ENCODE data around the gene AIF1.
"Not testable (repeated sequence)": the region's sequence is repeated elsewhere in the genome, so short reads cannot be mapped to it uniquely, and the experiment has no call there.

AIF1 gene

DNA sequence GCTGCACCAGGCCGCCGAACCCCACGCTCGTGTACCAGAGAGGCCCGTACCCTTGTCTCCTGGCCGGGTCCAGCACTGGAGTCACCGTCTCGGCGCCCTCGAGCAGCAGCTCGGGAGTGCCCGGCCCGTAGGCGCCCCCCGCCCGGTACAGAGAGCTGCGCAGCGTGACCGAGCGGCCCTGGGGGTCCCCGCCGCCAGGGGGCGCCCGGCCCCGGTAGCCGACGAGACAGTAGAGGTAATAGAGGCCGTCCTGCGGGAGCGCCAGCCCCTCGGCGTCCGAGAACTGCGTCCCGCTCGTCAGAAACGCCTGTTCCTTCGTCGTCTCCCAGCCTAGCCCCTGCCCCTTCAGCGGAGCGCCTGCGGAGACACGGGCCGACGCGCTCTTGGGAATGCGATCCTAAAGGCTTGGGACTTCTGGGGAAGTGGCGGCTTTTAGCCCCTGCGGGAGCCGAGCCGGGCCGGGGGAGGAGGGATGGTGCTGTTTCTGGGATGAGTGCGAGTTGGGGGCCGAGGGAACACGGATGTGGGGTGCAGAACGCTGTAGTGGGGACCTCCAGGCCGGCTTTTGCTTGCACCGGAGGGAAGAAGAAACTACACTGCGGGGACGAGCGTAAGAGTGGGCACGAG is 34.1 kb upstream of the AIF1 start:
- peak; percentile 81 for DNase-seq (ENCODE audit: low spot score)

DNA sequence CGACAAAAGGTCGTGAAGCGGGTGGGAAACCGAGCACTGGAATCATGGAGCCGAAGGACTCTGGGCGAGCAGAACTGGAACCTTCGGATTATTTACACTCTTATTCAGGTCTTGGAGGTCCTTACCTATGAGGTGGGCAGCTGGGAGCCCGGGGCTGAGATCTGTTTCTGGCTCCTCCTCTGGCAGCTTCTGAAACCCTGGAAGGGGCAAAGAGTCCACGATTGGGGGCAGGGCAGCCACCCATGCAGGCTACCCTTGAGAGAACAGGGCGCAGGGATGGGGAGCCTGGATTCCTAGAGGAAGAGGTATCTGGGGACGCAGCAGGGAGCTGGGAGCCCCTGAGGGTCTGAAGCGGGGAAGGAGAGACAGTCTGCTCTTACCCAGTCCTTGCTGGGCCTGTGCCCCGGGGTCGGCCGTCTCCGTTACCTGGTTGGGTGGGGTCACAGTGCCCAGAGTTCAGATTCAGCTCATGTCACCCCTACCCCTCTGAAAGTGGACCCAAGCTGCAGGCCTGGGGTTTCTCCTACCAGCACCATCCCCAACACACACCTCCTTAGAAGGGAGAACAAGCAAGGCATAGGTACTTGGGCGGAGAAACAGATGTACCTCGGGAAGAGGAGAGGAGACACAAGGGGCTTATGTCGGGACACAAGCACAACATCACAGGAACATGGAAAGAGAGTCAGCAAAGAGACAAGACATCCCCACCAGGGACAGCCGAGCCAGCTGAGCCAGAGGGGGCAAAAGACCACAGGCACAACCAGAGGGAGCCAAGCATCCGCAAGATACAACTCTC is 33.4 kb upstream of the AIF1 start:
- DNase-seq (ENCODE audit: low spot score), result no peak

DNA sequence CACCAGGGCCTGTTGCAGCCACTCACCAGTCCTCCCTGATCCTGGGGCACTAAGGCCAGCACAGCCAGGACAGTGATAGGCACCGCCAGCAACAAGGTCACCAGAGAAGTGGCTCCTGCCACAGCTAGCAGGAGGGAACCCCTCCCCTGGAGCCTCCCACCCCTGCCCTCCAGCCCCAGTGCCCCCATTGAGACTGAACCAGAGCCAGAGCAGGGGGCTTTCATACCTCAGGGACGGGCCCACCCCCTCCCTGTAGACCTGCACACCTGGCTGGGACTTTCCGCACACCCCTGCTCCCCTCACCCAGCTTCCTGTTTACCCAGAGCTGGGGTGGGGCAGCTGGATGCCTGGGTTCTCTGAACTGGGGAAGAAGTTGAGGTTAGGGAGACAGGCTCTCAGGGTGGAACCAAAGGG is 32.8 kb upstream of the AIF1 start, which contains the start of gene LTB:
Gene LTB, minus strand, starts transcription at position 195 of the 414 bp plus-strand sequence. Its CDS starts 7 bp downstream, at position 188.
- DNase-seq (ENCODE audit: low spot score), result no peak

DNA sequence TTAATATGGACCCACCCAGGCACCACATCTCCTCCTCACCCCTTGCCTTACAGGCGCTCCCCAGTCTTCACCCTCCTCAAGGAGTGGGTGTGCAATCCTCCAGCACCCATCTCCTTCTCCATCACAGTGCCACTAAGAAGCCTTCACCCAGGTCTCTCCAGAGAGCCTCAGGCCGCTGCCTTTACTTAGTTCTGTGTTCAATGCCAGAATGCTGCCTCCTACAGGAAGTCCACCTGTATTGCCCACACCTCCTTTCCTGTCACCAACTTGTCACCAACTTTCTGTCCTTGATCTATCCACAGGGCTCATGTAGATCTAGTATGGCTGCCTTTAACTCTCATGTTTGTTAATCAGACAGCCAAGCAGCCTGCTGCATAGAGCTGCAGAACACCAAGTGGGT is 29.5 kb upstream of the AIF1 start:
- DNase-seq (ENCODE audit: low spot score), result no peak

DNA sequence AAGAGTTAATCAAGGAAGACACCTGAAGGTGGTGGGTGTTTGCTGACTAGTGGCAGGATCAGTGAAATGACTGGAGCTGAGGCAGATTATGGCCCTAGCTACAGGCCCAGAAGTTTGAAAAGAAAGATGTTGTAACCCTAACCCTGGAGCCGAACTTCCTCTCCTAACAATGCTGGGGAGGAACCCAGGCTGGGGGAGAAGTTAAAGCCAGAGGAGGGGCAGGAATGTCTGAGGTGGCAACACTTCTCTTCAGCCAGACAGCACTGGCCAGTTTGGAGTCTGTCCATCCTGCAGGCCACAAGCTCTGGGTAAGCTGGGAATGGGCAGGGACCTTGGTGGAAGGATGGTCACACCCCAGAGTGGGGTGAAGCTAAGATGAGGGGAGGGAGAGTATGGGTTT is 29.0 kb upstream of the AIF1 start, which contains the start of gene LST1:
Gene LST1, plus strand, starts transcription at position 270 of the 400 bp plus-strand sequence. CDS start 1,023 bp downstream, outside the sequence.
- DNase-seq (ENCODE audit: low spot score), result no peak

DNA sequence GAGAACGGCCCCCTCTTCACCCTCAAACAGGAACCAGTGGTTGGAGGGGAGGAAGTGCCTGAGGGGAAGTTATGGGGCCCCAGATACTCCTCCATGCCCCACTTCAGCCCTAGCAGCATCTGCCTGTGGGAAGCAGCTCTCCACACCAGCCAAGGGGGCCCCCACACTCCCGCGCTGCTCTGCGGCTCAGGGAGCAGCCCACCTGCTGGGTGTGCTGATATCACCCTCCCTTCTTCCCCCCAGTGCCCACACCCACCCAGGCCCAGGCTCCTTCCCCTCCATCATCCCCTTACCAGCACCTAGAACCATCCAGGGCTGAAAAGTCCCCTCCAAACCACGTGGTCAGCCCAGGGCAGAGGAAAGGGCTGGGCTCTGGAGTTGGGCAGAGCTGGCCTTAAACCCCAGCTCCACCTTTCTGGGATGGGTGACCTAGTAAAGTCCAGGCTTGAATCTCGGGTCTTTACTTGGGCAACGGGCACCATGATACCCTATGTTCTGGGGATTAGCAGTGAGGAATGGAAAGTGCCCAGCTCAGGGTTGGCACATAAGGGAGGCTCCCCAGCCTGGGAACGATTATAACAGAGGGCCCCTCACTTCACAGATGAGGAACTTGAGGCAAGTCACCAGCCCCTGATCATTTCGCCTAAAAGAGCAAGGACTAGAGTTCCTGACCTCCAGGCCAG is 28.3 kb upstream of the AIF1 start:
- DNase-seq (ENCODE audit: low spot score), result no peak

DNA sequence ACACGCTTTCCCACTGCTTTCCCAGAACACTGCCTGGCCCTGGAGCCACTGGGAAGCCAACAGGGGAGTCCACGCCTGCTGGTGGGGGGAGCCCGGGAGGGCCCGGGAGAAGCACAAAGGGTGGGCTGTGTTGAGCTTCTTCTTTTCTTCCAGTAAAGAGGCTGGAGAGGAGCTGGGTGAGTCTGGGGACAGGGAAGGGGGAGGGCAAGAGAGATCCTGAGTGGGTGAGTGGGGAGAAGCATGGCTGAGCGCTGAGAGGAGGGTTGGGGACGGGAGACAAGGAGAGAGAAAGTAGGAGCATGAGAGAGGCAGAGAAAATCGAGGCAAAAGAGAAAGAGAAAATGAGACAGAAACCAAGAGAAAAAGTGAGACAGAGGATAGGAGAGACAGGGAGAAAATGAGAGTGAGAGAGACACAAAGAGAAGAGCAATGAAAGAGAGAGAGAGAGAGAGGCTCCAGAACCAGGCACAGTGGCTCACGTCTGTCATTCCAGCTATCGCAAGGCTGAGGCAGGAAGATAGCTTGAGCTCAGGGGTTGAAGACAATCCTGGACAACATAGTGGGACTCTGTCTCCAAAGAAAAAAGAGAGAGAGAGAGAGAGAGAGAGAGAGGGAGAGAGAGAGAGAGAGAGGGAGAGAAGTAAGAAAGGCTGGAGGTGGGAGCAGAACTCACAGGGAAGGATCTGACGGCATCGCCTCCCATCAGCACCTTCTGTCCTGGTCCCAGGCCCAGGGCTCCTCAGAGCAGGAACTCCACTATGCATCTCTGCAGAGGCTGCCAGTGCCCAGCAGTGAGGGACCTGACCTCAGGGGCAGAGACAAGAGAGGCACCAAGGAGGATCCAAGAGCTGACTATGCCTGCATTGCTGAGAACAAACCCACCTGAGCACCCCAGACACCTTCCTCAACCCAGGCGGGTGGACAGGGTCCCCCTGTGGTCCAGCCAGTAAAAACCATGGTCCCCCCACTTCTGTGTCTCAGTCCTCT is 26.9 kb upstream of the AIF1 start:
- DNase-seq (ENCODE audit: low spot score), result no peak

DNA sequence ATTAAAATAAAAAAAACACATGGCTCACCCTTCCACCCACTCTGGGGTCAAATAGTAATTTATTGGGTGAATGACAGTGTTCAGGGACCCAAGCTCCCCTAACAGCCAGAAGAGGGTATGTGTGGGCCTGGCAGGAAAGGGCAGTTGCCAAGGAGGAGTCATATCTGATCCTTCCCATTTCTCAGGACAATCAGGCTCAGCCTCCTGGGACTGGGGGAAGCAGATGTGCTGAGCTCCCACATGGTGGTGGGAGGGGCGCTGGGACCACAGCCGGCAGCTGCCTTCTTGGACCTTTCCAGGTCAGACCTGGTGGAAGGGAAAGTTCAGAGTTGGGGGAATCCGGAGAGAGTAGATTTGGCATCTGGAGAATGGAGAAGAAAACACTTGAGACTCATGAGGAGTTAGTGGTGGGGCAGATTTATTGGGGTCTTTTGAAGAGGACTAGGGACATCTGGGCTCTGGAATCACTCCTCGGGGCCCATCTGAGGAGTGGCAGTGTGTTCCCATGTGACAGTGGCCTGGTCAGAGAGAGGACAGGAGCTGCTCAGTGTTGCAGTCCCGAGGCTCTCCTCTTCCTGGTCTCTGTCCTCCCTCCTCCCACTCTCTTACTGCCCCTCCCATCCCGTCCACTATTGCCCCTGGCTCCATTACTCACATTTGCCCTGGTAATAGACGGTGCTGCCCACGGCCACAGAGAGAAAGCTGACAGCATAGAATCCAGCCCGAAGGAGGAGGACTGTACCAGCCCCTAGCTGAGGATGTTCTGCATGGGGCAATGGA is 26.0 kb upstream of the AIF1 start:
- no peak for DNase-seq (ENCODE audit: low spot score)

DNA sequence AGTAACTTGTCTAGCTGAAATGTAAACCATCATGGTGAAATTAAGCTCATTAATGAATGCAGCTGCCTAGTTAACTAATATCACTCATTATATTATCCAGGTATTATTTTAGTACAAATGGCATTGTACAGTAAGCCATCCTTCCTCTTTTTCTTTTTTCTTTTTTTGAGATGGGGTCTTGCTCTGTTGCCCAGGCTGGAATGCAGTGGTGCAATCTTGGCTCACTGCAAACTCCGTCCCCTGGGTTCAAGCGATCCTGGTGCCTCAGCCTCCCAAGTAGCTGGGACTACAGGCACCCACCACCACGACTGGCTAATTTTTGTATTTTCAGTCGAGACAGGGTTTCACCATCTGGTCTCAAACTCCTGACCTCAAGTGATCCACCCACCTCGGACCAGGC is 24.3 kb upstream of the AIF1 start:
- DNase-seq (ENCODE audit: low spot score), result not testable (repeated sequence)

DNA sequence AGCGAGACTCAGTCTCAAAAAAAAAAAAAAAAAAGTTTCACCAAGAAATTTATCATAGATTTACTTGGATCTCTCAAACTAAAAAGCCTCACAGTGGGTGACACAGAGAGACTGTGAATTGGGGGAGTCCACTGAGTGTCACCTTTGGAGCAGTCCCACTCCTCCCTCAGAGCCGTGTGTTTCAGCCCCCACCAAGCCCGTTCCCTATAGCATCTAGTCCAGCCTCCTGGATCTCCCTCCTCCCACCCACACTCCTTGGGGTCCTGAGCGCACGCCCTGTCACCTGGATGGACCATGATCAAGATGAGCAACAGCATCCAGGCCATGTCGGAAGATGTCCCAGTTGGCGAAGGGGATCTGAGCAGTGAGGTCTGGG is 22.6 kb upstream of the AIF1 start:
- no peak for DNase-seq (ENCODE audit: low spot score)

DNA sequence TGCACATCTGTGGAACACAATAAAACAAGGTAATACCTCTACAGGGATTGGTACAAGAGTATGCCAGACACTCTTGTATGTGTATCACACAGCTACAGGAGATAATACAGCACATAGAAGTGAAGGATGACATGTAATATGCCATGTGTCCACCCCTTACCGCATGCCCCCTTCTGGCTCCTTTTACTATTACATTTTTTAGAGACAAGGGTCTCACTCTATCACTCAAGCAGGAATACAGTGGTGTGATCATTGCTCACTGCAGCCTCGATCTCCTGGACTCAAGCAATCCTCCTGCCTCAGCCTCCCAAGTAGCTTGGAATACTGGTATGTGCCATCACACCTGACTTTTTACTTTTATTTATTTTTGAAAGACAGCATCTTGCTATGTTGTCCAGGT is 18.0 kb upstream of the AIF1 start:
- no peak for DNase-seq (ENCODE audit: low spot score)

DNA sequence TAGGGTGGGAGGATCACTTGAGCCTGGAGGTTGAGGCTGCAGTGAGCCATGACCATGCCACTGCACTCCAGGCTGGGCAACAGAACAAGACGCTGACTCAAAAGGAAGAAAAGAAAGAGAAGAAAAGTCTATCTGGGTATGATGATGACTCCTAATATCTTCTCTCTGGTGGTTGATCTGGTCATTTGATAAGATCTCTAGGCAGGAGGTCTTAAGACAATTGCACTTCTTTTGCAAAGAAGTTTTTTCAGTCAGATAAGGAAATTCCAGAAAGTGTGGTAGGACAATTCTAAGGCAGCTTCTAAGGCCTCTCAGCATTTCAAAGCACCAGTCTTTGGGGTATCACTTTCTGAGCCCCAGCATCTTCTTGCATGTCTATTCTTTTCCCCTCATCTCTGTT is 7.7 kb upstream of the AIF1 start:
- DNase-seq (ENCODE audit: low spot score), result no peak

DNA sequence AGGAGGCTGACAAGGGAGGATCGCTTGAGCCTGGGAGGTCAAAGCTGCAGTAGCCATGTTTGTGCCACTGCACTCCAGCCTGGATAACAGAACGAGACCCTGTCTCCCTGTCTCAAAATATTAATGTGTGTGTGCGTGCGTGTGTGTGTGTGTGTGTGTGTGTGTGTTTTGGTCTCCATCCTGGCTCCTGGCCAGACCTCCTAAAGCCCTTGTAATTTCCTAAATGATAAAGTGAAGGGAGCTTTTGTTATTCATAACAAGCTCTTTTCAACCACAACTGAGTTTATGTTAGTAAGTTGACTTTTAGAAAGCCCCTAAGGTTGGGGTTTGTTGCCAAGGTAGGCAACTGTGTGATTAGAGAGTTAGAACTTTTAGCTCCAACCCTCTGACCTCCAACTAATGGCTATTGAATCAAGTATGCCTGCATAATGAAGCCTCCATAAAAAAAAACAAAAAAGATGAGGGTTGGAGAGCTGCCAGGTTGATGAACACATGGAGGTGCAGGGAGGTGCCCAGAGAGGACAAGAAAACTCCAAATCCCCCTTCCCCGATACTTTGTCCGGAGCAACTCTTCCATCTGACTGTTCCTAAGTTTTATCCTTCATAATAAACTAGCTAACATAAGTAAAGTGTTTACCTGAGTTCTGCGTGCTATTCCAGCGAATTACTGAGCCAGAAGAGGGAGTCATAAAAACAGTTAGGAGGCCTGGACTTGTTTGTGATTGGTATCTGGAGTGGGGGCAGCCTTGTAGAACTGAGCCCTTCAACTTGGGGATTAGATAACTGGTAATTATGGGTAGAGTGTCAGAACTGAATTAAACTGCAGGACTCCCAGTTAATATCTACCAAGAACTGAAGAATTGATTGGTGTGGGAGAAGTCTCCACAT is 5.3 kb upstream of the AIF1 start:
- no peak for DNase-seq (ENCODE audit: low spot score)

DNA sequence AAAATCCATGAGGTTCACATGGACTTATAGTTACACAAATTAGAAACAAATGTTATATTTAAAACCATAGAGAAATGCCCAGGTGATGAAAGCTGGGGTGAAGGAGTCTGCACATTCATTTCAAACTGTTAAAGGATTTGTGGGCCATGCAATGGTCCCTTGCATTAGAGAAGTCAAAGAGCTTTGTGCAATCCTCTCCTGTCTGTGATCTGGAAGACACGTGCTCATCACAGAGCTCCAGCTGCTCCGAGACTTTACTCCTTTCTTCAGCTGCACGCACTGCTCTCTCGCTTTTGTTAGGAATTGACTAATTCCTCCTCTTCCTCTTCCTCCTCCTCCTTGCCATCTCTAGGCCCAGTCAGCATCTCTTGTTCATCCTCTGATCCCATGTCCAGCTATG is 4.1 kb upstream of the AIF1 start:
- DNase-seq (ENCODE audit: low spot score), result no peak

DNA sequence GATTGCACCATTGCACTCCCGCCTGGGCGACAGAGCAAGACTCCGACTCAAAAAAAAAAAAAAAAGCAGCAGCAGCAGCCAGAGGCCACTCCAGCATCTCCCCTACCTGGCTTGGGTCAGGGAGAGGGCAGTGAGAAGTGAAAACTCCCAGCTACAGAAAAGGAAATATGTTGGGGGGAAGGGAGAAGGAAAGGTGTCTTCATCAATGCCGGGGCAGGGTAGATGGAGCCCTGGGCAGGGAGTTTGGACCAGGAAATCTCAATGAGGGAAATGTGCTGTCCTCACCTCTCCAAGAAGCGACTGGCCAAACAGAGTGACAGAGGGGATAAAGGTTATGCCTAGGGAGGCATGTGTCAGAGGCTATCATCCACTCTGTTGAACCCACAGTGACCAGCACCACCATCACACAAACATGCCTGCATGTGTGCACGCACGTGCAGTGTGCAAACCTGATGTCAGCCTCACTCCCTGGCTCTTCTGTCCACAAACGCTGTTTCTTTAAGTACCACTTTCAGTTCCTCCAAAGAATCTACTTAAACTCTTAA is 887 bp upstream of the AIF1 start:
- DNase-seq (ENCODE audit: low spot score), result no peak

DNA sequence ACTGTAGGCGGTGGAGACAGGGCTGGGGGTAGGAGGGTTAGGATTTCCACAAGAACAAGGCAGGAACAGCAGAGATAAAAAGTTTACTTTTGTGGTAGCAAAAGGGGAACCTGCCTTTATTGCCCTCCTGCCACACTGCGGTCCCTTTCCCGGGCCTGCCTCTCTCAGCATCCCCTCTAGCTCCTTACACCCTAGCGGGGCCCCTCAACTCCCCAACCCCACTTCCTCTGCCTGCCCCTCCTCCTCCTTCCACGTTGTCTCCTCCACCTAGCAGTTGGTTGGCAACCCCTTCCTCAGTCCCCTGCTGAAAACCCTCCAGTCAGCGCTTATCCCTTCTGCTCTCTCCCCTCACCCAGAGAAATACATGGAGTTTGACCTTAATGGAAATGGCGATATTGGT is 714 bp downstream of the AIF1 start:
- no peak for DNase-seq (ENCODE audit: low spot score)

DNA sequence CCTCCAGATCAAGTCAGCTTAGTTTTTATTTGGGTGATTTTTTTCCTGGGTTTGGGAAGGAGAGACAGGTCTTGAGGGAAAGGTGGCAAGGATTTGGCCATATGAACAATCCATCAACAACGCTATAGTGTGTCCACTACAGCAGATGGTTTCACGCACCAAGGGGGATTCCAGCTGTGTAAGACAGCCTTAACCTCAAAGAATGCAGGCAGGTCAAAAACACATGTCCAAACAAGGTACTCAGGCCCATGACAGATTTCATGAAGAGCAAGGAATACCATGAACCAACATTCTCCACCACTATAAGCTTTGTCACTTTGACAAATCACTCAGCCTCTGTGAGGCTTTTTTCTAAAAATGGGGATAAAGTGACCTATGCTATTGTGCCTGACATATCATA is 2.0 kb downstream of the AIF1 start:
- no peak for DNase-seq (ENCODE audit: low spot score)

DNA sequence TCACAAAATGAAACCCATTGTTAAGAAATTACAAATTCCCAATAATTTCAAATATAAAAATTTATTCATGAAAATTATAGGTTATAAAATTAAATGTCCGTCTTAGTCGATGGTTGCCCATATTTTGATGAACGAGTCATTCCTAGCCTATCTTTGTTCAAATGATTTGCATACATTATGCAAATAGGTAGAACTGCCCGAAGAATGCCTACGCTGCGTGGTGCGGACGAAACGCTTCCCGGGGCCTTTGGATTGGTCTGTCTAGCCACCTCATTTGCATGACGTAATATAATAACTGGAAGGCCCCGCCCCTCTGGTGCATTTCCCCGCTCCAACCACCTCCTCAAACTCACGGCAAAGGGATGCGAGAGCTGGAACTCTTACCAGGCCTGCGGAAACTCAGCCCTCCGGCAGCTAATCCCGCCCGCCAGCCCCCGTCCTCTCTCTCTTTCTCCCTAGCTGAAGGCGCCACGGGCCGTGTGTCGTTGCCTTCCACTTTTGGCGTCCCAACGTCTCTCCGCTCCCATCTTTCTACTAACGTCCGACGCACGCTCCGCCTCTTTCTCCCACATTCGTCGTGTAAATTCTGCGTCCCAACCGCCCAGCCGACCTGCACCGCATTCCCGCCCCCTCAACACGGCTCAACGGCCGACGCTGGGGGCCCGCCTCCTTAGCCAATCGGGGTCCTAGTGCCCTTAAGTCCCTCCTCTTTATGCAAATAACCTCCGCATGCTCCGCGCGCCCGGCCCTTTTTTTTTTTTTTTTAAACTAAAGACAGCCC is 5.0 kb downstream of the AIF1 start:
- DNase-seq (ENCODE audit: low spot score), result peak; percentile 88

Data from HuH-7 (cell line).